HG02798 (cell line): ENCODE results near the gene CALHM6.

Experiments used
- ATAC-seq: cut with Tn5 transposase; IDR thresholded peaks from one replicate; pipeline ENCODE4 v1.9.1; 2021; ENCODE audit warnings: mild to moderate bottlenecking; ENCODE audit not compliant: unreplicated experiment, poor library complexity

Gene CALHM6

GRCh38 chr6:116461331-116461931 lies at the start of gene CALHM6:
Gene CALHM6 (plus strand): TSS chr6:116461375. CDS start chr6:116461930, 555 bp downstream.
- no peak for ATAC-seq

DNA sequence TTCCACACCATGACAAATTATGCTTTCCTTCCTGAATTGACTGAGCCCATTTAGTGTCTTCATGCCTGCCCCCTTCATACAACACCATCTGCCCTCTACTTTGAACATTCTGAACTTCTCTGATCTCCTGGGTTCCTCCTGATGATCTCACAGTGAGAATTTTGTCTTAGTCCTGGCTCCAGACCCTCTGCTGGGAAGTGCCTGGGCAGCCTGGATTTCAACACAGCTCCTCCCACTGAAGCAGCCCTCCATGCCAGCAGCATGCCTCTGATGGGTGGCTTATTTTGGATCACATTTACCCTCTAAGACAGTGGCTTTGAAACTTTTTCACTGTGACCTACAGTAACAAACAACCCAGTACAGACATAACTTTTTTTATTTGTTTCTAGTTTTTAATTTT lies 48.9 kb upstream of the CALHM6 start:
- ATAC-seq, result no peak

DNA sequence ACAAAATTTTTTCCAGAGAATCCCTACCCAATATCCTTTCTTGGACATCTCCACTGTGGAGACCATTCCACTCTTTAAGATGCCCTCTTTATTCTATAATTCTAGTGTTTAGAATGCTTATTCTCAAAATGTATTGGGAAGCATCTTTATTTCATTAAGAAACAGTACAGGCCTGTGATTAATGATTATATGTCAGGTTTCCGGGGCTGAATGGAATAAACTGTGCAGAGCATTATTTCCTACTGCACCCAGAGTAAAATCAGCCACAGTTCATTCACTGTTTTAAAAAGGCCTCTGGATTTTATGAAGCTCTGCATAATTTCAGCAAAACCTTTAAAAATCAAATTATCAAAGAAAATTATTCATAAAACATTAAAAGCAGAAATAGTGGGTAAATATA lies 47.8 kb upstream of the CALHM6 start:
- no peak for ATAC-seq

- ATAC-seq, result no peak
Measured at GRCh38 chr6:116417661-116418060, 43.5 kb upstream of the CALHM6 start.

GRCh38 chr6:116419069-116419786 lies 41.9 kb upstream of the CALHM6 start:
- ATAC-seq, result no peak

DNA sequence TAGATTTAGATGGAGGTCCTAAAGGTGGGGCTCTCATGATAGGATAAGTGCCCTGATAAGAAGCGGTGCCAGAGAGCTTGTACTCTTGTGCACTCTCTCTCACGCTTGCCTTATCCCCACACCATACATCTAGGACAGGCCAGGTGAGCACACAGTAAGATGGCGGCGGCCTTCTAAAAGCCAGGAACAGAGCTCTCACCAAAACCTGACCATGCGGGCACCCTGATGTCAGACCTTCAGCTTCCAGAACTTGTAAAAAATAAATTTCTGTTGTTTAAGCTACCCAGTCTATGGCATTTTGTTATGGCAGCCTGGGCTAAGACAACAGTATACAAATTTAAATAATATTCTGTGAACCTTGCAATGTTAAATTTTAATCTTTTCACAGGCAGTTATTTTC lies 40.8 kb upstream of the CALHM6 start:
- ATAC-seq, result no peak

DNA sequence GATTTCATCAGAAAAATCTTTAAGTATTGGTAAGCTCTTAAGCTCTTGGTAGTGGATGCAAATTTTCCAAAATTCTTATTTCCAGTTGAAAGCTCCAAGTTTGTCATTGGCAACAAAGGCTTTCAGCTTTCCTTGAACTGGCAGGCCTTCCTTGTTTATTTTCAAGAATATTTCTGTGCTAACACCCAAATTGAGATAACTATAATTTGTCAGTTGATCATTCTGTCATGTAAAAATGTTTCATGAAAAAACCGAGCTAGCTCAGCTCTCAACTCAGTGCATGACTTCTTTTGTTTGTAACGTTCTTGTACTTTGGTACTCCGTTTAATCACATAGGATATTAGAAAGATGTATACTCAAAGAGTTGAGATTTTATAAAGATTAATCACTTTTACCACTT lies 38.9 kb upstream of the CALHM6 start:
- no peak for ATAC-seq

DNA sequence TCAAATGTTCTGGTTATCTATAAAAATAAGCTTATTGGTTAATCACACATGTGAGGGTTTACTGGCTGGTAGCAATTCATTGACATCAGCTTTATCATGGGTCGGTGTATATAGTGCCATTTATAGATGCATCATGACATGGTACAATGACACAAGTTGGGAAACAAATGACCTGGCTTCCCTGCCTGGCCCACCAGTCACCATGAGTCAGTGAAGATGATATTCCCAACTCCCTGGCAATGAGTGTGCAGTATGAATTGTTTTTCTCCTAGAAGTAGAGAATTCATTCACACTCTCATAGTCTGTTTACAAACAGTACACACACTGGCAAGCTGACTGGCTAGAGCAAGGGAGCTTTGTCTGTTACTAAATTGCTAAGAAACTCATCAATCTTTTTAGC lies 37.2 kb upstream of the CALHM6 start:
- no peak for ATAC-seq

DNA sequence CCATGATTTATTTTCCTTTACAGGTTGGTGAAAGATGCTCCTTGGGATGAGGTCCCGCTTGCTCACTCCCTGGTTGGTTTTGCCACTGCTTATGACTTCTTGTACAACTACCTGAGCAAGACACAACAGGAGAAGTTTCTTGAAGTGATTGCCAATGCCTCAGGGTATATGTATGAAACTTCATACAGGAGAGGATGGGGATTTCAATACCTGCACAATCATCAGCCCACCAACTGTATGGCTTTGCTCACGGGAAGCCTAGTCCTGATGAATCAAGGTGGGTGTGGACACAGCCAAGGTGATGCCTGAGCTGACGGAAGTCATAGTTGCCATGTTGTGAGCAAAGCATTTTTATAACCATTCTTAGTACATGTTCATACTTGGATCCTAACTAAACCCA lies 34.6 kb upstream of the CALHM6 start:
- no peak for ATAC-seq

DNA sequence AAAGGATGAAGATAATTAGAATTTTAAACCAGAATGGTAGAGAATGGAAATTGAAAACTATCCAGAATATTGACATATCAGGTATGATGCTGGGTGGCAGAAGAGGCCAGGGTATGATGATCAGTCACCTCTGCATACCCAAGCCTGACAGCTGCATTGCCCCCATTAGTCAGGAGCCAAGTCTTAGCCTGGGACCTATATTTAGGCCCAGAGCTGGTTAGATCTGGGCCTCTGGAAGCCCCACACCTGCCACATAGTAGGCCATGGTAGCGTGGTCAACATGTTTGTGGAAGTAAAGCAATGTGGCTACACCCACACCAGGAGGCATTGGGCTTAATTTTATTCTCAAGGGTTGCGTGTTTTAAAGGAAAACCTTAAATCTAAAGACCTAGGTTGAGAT lies 32.1 kb upstream of the CALHM6 start:
- no peak for ATAC-seq

GRCh38 chr6:116430860-116431259 lies 30.3 kb upstream of the CALHM6 start:
- ATAC-seq, result no peak

DNA sequence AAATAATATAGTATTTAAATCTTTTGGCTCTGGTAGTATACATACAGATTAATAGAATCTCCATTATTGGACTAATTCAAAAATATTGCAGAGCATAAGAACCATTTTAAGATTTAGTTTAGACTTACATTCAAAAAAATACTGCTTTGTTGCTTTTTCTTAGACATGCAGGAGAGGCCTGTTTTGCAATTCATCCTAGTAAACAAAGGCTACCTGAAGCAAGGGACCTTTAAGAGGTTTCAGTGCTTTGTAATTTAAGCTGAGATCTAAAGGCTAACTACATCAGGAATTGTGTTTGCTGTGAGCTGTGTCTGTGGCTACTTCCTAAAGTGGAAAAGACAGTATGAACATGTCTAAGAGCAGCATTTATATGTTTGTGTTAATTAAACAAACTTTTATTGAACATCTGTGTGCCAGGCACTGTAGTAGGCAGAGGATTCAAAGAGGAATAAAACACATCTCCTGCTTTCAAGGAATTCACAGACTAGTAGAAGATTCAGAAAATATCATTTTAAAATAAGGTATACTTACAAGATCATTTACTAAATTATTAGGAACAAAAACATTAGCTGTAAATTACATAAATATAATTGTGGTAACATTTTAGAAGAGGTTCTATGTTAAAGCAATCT lies 29.1 kb upstream of the CALHM6 start:
- no peak for ATAC-seq

DNA sequence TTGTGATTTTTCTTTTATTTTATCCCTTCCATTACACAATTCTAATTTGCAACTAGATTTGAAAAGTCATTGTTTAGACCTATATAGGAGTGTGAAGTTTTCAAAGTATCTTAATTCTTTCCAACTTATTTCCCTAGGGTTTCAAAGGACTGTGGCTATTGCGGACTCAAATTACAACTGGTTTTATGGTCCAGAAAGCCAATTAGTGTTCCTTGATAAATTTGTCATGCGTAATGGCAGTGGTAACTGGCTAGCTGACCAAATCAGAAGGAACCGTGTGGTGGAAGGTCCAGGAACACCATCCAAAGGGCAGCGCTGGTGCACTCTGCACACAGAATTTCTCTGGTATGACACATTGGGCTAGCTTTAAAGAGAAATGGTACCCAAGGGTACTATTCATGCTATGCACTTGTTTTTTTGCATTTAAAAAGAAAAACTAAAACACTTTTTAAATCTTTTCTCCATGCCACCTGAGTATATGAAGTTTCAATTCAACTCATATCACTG lies 27.9 kb upstream of the CALHM6 start:
- no peak for ATAC-seq

DNA sequence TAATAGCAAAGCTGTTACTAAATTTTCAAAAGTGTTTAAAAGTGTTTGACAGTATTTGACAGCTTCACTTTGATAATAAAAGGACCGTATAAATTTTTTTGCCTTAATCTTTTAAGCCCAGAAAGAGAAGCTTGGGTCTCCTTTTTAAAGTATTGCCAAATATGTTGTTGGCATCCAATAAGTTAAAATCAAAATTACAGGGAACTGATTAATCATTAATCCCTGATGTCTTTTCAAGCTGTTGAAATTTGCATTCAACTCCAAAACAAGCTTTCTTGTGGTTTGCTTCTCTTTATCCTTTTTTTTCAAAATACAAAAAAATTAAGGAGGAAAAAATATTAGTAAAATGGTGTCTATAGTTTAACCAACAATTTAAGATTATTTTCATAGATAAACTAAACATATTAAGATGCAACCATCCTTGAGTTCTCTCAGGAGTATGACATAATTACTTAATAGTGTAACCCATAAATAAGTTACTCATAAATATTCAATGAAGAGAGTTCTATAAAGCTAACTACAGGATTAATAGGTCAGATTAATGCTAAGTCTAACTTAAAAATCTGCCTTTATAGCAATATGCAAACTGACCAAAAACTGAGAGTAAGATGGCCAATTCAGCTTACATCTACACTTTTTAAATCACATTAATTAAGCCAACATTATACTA lies 27.0 kb upstream of the CALHM6 start:
- no peak for ATAC-seq

DNA sequence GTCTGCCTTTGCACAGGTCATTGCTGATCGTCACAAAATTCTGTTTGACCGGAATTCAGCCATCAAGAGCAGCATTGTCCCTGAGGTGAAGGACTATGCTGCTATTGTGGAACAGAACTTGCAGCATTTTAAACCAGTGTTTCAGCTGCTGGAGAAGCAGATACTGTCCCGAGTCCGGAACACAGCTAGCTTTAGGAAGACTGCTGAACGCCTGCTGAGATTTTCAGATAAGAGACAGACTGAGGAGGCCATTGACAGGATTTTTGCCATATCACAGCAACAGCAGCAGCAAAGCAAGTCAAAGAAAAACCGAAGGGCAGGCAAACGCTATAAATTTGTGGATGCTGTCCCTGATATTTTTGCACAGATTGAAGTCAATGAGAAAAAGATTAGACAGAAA lies 24.6 kb upstream of the CALHM6 start:
- no peak for ATAC-seq

- ATAC-seq, result no peak
Measured at GRCh38 chr6:116437656-116438055, 23.5 kb upstream of the CALHM6 start.

GRCh38 chr6:116438590-116439448 lies 22.4 kb upstream of the CALHM6 start:
- ATAC-seq, result no peak

DNA sequence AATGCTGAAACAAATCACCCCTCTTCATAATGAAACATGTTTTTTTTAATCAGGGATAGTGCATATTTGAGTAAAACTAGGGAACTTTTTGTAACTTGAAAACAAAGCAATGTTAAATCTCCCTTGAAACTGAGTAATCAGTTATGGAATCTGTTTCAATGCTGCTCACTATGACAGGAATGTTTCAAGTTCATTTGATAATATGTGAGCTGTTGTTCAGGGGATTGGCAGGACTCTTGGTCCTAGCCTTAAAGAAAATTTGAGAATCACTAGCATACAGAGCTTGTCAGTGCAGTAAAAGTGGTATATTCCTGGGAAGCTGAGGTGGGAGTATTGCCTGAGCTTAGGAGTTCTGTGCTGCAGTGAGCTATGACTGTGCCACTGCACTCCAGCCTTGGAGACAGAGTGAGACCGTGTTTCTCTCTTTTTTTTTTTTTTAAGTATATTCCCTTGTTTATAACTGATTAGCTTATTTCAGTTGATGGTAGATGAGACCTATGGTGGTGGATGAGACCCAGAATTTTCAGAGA lies 21.6 kb upstream of the CALHM6 start:
- ATAC-seq, result no peak

- ATAC-seq, result no peak
Measured at GRCh38 chr6:116443105-116443504, 18.1 kb upstream of the CALHM6 start.

DNA sequence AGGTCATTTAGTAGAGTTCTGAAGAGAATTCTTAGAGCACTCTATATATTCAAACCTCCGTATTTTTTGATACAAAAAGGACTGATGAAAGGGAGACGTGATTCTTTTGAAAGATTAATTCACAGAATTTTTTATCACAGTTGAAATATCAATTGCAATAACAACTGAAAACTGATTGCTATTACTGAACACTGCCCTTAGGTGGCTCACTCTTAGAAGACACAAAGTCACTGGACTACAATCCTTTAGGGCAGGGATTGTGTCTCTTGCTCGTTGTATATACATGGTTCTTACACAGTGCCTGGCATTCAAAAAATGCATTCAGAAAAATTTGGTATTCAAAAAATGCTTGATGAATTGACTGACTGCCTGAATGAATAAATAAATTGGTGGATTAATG lies 17.1 kb upstream of the CALHM6 start:
- peak; percentile 71 for ATAC-seq
